ENCODE data around the gene AMMECR1. TPM values are rescaled to one million over a fixed set of nuclear protein-coding genes. Genes with fewer than 3 reads are reported as not detected.
"Not testable (repeated sequence)": the region's sequence is repeated elsewhere in the genome, so short reads cannot be mapped to it uniquely, and the experiment has no call there.

The AMMECR1 gene
- total RNA-seq, 6 donors from 2014 or later = 1.4 to 20.1 (median 8.0) TPM

- ATAC-seq (ENCODE audit: low FRiP score in 2 of 2) (no peak), DNase-seq (no peak)
- no peak overlapping the region for H3K4me3 ChIP-seq
- no peaks in the 10 kb centered on the region for H3K36me3 ChIP-seq
- no peaks in the 10 kb centered on the region for H3K27me3 ChIP-seq
- TF ChIP-seq EP300 (IDR thresholded peaks at IDR 0.05) (no peak), CTCF (IDR thresholded peaks at IDR 0.05) (no peak), POLR2AphosphoS5 (IDR thresholded peaks at IDR 0.05) (no peak), POLR2A (IDR thresholded peaks at IDR 0.05) (no peak)
- H3K9me3 ChIP-seq = no peaks in the 10 kb centered on the region
- 74 to 86% methylated on average over 1 of the region's 1 CpG for WGBS, 2 donors
- H3K4me1 ChIP-seq = no peaks in the 10 kb centered on the region
- no peak overlapping the region for H3K27ac ChIP-seq
Measured at GRCh38 chrX:110248578-110248977, 69.3 kb downstream of the AMMECR1 start.

DNA sequence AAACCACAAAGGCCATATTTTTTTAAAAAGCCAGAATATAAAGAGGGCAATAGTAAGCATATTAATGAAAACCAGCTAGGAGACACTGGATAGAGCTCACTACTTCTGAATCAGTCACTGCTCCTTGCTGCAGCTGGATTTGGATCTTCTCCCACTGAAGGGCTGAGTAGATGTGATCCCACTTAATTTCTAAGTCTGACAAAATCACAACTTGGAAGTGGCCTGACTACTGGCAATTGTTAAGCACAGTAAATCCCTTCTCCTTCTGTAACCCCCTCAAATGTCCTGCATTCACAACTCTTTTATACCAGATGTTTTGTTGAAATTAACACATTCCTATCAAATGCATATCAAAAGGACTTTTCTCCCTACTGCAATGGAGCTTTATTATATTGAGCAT, 72.9 kb downstream of the AMMECR1 start:
- Histone ChIP-seq H3K9me3 (no peaks in the 10 kb centered on the region), H3K27me3 (no peaks in the 10 kb centered on the region), H3K27ac (no peak overlapping the region), H3K36me3 (no peaks in the 10 kb centered on the region), H3K4me1 (no peaks in the 10 kb centered on the region), H3K4me3 (no peak overlapping the region)
- DNase-seq (no peak), ATAC-seq (ENCODE audit: low FRiP score in 2 of 2) (no peak)
- TF ChIP-seq POLR2AphosphoS5 (IDR thresholded peaks at IDR 0.05) = no peak
- TF ChIP-seq POLR2A (IDR thresholded peaks at IDR 0.05) = no peak
- no peak for TF ChIP-seq EP300 (IDR thresholded peaks at IDR 0.05)
- no peak for TF ChIP-seq CTCF (IDR thresholded peaks at IDR 0.05)

DNA sequence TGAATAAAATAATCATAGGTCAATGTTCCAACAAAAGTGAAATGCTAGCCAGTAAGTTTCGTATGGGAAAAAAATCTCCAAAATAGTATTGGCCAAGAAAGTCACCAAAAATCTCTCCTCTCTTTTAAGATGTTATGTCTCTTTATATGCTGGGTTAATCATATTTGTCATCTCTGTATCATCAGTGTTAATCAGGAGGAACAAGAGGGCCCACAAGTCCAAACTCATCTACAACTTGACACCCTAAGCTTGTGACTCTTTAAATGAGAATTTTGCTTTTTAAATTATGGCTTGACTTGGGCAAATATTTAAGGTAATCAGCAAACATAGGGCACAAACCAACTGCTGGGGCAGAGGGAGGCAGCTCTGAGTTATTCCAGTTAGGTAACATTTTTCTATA, 75.5 kb downstream of the AMMECR1 start:
- ATAC-seq (ENCODE audit: low FRiP score in 2 of 2) = no peak
- no peak overlapping the region for H3K4me3 ChIP-seq
- H3K27ac ChIP-seq = no peak overlapping the region
- 79 to 91% methylated on average over 1 of the region's 1 CpG for WGBS, 2 donors
- H3K27me3 ChIP-seq = no peaks in the 10 kb centered on the region
- TF ChIP-seq CTCF (IDR thresholded peaks at IDR 0.05) (no peak), EP300 (IDR thresholded peaks at IDR 0.05) (no peak), POLR2AphosphoS5 (IDR thresholded peaks at IDR 0.05) (no peak), POLR2A (IDR thresholded peaks at IDR 0.05) (no peak)
- no peak for DNase-seq
- no peaks in the 10 kb centered on the region for H3K9me3 ChIP-seq
- H3K36me3 ChIP-seq = no peaks in the 10 kb centered on the region
- H3K4me1 ChIP-seq = no peaks in the 10 kb centered on the region

- peak in 1 of 2 donors; percentile 37 for DNase-seq
- Histone ChIP-seq H3K4me1 (no peaks in the 10 kb centered on the region), H3K36me3 (no peaks in the 10 kb centered on the region), H3K27me3 (no peaks in the 10 kb centered on the region), H3K27ac (no peak overlapping the region), H3K9me3 (no peaks in the 10 kb centered on the region), H3K4me3 (no peak overlapping the region)
- TF ChIP-seq EP300 (IDR thresholded peaks at IDR 0.05) (no peak), POLR2AphosphoS5 (IDR thresholded peaks at IDR 0.05) (no peak), CTCF (IDR thresholded peaks at IDR 0.05) (no peak), POLR2A (IDR thresholded peaks at IDR 0.05) (no peak)
- no peak for ATAC-seq (ENCODE audit: low FRiP score in 2 of 2)
- WGBS, 2 donors = 64 to 87% methylated on average over 1 of the region's 1 CpG
Measured at GRCh38 chrX:110241816-110242215, 76.1 kb downstream of the AMMECR1 start.

DNA sequence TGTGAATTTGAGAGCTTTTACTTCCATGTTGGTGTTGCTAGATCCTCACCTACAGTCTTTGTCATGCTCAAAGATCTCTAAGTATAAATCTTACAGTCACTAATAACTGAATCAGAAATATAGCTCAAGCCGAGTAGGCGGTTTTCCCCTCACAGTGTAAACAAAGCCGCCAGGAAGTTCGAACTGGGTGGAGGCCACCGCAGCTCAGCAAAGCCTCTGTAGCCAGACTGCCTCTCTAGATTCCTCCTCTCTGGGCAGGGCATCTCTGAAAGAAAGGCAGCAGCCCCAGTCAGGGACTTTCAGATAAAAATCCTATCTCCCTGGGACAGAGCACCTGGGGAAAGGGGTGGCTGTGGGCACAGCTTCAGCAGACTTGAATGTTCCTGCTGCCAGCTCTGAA, 79.6 kb downstream of the AMMECR1 start:
- DNase-seq; H3K4me3 ChIP-seq; H3K4me1 ChIP-seq; H3K9me3 ChIP-seq; H3K36me3 ChIP-seq; ATAC-seq (ENCODE audit: low FRiP score in 2 of 2); H3K27me3 ChIP-seq: not testable (repeated sequence)
- peak overlapping the region in 2 of 4 donors; percentile 24 to 49 for H3K27ac ChIP-seq
- WGBS, 2 donors = 45 to 69% methylated on average over 4 to 5 of the region's 5 CpGs

- not testable (repeated sequence) for H3K36me3 ChIP-seq; H3K27ac ChIP-seq; ATAC-seq (ENCODE audit: low FRiP score in 2 of 2); H3K4me3 ChIP-seq; H3K27me3 ChIP-seq; DNase-seq; H3K9me3 ChIP-seq; H3K4me1 ChIP-seq
- 78 to 95% methylated on average over 3 of the region's 3 CpGs for WGBS, 2 donors
Measured at GRCh38 chrX:110231485-110231884, 86.4 kb downstream of the AMMECR1 start.

DNA sequence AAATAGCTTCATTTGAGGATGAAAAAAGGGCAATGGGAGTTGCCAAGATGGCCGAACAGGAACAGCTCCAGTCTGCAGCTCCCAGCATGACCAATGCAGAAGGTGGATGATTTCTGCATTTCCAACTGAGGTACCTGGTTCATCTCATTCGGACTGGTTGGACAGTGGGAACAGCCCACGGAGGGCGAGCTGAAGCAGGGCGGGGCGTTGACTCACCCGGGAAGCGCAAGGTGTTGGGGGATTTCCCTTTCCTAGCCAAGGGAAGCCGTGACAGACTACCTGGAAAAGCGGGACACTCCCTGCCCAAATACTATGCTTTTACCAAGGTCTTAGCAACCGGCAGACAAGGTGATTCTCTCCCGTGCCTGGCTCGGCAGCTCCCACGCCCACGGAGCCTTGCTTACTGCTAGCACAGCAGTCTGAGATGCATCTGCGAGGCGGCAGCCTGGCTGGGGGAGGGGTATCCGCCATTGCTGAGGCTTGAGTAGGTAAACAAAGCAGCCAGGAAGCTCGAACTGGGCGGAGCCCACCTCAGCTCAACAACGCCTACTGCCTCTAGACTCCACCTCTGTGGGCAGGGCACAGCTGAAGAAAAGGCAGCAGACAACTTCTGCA, 88.3 kb downstream of the AMMECR1 start:
- 51 to 56% methylated on average over 3 to 21 of the region's 21 CpGs for WGBS, 2 donors
- H3K9me3 ChIP-seq; H3K27me3 ChIP-seq; ATAC-seq (ENCODE audit: low FRiP score in 2 of 2); H3K4me1 ChIP-seq; H3K36me3 ChIP-seq: not testable (repeated sequence)
- H3K27ac ChIP-seq = peak overlapping the region; percentile 44 to 63 (median 53)
- DNase-seq = peak; percentile 61 to 67
- peak overlapping the region in 3 of 4 donors; percentile 23 to 42 (median 35) for H3K4me3 ChIP-seq

Measured in upper lobe of left lung (tissue), 6 donors.